OCI-LY3 (cell line): Measurements from ENCODE around the gene CMSS1.

Source experiments
- H2AFZ ChIP-seq: fragments of 200-600, 300-600 bp; shearing (Covaris generic); 2 replicates; pipeline ENCODE4 v1.6.0; 2014; ENCODE audit warnings: antibody characterized with exemption, low read depth, low read length
- H3K27ac ChIP-seq: fragments of 200-600, 300-600 bp; sonication (generic); 2 replicates; pipeline ENCODE4 v1.5.1; 2014; ENCODE audit warnings: mild to moderate bottlenecking, low read length, moderate library complexity, mixed read lengths
- H3K27me3 ChIP-seq: fragments of 200-600, 300-600 bp; sonication (generic); 2 replicates; pipeline ENCODE4 v1.6.1; 2014; ENCODE audit warnings: low read depth, low read length, mixed read lengths
- H3K36me3 ChIP-seq: fragments of 200-600, 300-600 bp; sonication (generic); replicated peaks from 2 replicates; pipeline ENCODE3; 2014; ENCODE audit warnings: low read depth, low read length, mixed read lengths
- H3K4me1 ChIP-seq: fragments of 300-600, 200-600 bp; sonication (generic); 2 replicates; pipeline ENCODE4 v1.6.1; 2014; ENCODE audit warnings: low read length, mixed read lengths
- H3K4me2 ChIP-seq: fragments of 200-600, 300-600 bp; sonication (generic); 2 replicates; pipeline ENCODE4 v1.6.1; 2014; ENCODE audit warnings: low read length, mixed read lengths
- H3K4me3 ChIP-seq: fragments of 300-600, 200-600 bp; sonication (generic); 2 replicates; pipeline ENCODE4 v1.5.1; 2014; ENCODE audit warnings: antibody characterized with exemption, mild to moderate bottlenecking, low read length, moderate library complexity
- H3K79me2 ChIP-seq: fragments of 300-600, 200-600 bp; shearing (Covaris generic); 2 replicates; pipeline ENCODE4 v1.6.1; 2014; ENCODE audit warnings: mild to moderate bottlenecking, low read length, mixed read lengths
- H3K9ac ChIP-seq: fragments of 300-600, 200-600 bp; shearing (Covaris generic); 2 replicates; pipeline ENCODE4 v1.6.0; 2014; ENCODE audit warnings: mild to moderate bottlenecking, low read length, moderate library complexity
- H3K9me3 ChIP-seq: fragments of 200-600, 300-600 bp; shearing (Covaris generic); 2 replicates; pipeline ENCODE4 v1.6.1; 2014; ENCODE audit warnings: low read length, mixed read lengths; ENCODE audit not compliant: insufficient read depth
- H4K20me1 ChIP-seq: fragments of 200-600, 300-600 bp; sonication (generic); 2 replicates; pipeline ENCODE4 v1.6.1; 2016; ENCODE audit warnings: low read length, mixed read lengths; ENCODE audit not compliant: insufficient read depth
- CTCF ChIP-seq: fragments of 200-600, 300-600 bp; sonication (generic); IDR thresholded peaks from 2 replicates; pipeline ENCODE4 v1.5.1; 2014; ENCODE audit warnings: antibody characterized with exemption, low read length, low read depth
- EZH2phosphoT487 ChIP-seq: fragments of 200-600 bp; shearing (Covaris generic); IDR thresholded peaks from 2 replicates; pipeline ENCODE4 v1.6.1; 2018; ENCODE audit warnings: antibody characterized with exemption, mixed run types, low read depth

Gene CMSS1

GRCh38 chr3:100081986-100082692, 264.5 kb downstream of the CMSS1 start:
- Histone ChIP-seq H3K4me2 (no peak overlapping the region), H3K4me1 (peaks cover 13% of the 10 kb centered on the region), H3K79me2 (no peaks in the 10 kb centered on the region), H3K27me3 (peaks cover 4% of the 10 kb centered on the region; the same call in 1 of the 2 replicates), H3K36me3 (no peaks in the 10 kb centered on the region), H3K27ac (no peak overlapping the region), H3K9ac (no peak overlapping the region), H4K20me1 (peaks cover 5% of the 10 kb centered on the region; the same call in 1 of the 2 replicates), H3K4me3 (no peak overlapping the region), H3K9me3 (no peaks in the 10 kb centered on the region), H2AFZ (no peak overlapping the region)
- no peak for TF ChIP-seq EZH2phosphoT487
- TF ChIP-seq CTCF, result no peak

GRCh38 chr3:100082714-100083113, 265.1 kb downstream of the CMSS1 start:
- peaks cover 4% of the 10 kb centered on the region; the same call in 1 of the 2 replicates for H3K27me3 ChIP-seq
- no peak overlapping the region for H2AFZ ChIP-seq
- no peaks in the 10 kb centered on the region for H3K79me2 ChIP-seq
- no peaks in the 10 kb centered on the region for H3K36me3 ChIP-seq
- TF ChIP-seq CTCF (no peak), EZH2phosphoT487 (no peak)
- peaks cover 5% of the 10 kb centered on the region; the same call in 1 of the 2 replicates for H4K20me1 ChIP-seq
- no peak overlapping the region for H3K9ac ChIP-seq
- no peak overlapping the region for H3K4me2 ChIP-seq
- no peaks in the 10 kb centered on the region for H3K9me3 ChIP-seq
- peaks cover 13% of the 10 kb centered on the region for H3K4me1 ChIP-seq
- no peak overlapping the region for H3K4me3 ChIP-seq
- no peak overlapping the region for H3K27ac ChIP-seq

GRCh38 chr3:100083209-100083608, 265.5 kb downstream of the CMSS1 start:
- no peak for TF ChIP-seq CTCF
- no peak for TF ChIP-seq EZH2phosphoT487
- Histone ChIP-seq H4K20me1 (peaks cover 5% of the 10 kb centered on the region; the same call in 1 of the 2 replicates), H3K4me2 (no peak overlapping the region), H3K27ac (no peak overlapping the region), H3K4me1 (peaks cover 13% of the 10 kb centered on the region), H3K9ac (no peak overlapping the region), H2AFZ (no peak overlapping the region), H3K27me3 (peaks cover 4% of the 10 kb centered on the region; the same call in 1 of the 2 replicates), H3K79me2 (no peaks in the 10 kb centered on the region), H3K36me3 (no peaks in the 10 kb centered on the region), H3K4me3 (no peak overlapping the region), H3K9me3 (no peaks in the 10 kb centered on the region)

GRCh38 chr3:100084100-100084806, 266.6 kb downstream of the CMSS1 start:
- Histone ChIP-seq H2AFZ (no peak overlapping the region), H3K4me2 (peak overlapping the region; percentile 67), H3K36me3 (no peaks in the 10 kb centered on the region), H3K9me3 (no peaks in the 10 kb centered on the region), H3K27me3 (peaks cover 4% of the 10 kb centered on the region; the same call in 1 of the 2 replicates), H3K9ac (no peak overlapping the region), H3K27ac (no peak overlapping the region), H3K4me1 (peaks cover 13% of the 10 kb centered on the region), H3K4me3 (peak overlapping the region; percentile 34), H4K20me1 (peaks cover 5% of the 10 kb centered on the region; the same call in 1 of the 2 replicates), H3K79me2 (no peaks in the 10 kb centered on the region)
- TF ChIP-seq CTCF, result no peak
